Measurements from ENCODE around the gene CHST11.

Gene CHST11

DNA sequence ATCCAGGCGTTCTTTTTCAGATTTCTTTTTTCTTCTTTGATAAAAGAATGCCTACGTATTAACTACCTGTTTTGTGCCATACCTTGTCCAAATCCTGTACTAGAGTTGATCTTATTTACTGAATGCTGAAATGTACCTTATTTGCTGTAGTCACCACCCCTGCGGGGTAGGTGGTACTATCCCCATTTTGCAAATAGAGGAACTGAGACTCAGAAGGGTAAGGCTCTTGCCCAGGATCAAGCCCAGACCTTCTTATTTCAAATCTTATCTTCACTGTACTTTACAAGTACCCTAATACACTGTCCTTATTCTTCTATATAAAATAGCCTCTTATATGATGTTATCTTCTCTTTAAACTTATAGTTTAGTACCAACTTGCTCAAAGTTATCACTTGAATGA is 294.8 kb downstream of the CHST11 start:
- H3K4me3 ChIP-seq (ENCODE audit: low read depth, low read length): no peak overlapping the region
- TF ChIP-seq CTCF (IDR thresholded peaks at IDR 0.05; ENCODE audit: low read depth, low read length): no peak
- in situ Hi-C loops (cut with HindIII; ENCODE audit: low sequenced_read_pairs): no loop called here
- no peak for DNase-seq (ENCODE audit: low read depth, low spot score)

DNA sequence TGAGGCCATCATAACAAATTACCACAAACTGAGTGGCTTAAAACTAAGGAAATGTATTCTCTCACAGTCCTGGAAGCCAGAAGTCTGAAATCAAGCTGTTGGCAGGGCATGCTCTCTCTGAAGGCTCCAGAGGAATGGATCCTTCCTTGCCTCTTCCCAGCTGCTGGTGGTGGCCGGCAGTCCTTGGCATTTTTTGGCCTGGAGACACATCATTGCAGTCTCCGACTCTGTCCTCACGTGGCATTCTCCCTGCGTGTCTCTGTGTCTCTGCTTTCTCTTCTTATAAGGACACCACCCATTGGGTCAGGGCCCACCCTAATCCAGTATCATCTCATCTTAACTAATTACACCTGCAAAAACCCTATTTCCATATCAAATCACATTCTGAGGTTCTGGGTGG is 295.3 kb downstream of the CHST11 start:
- no peak overlapping the region for H3K4me3 ChIP-seq (ENCODE audit: low read depth, low read length)
- no peak for DNase-seq (ENCODE audit: low read depth, low spot score)
- TF ChIP-seq CTCF (IDR thresholded peaks at IDR 0.05; ENCODE audit: low read depth, low read length): no peak
- in situ Hi-C loops (cut with HindIII; ENCODE audit: low sequenced_read_pairs): no loop called here

- H3K4me3 ChIP-seq (ENCODE audit: low read depth, low read length): no peak overlapping the region
- TF ChIP-seq CTCF (IDR thresholded peaks at IDR 0.05; ENCODE audit: low read depth, low read length): no peak
- DNase-seq (ENCODE audit: low read depth, low spot score): no peak
- in situ Hi-C loops (cut with HindIII; ENCODE audit: low sequenced_read_pairs): no loop called here
Observed at GRCh38 chr12:104752881-104753280, 296.1 kb downstream of the CHST11 start.

DNA sequence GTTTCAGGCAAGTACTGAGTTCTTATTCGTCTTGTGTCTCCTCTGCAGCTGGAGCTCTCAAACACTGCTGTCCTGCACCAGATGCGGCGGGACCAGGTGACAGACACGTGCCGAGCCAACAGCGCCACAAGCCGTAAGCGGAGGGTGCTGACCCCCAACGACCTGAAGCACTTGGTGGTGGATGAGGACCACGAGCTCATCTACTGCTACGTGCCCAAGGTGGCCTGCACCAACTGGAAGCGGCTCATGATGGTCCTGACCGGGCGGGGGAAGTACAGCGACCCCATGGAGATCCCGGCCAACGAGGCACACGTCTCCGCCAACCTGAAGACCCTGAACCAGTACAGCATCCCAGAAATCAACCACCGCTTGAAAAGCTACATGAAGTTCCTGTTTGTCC is 300.2 kb downstream of the CHST11 start:
- no peak overlapping the region for H3K4me3 ChIP-seq (ENCODE audit: low read depth, low read length)
- TF ChIP-seq CTCF (IDR thresholded peaks at IDR 0.05; ENCODE audit: low read depth, low read length): no peak
- DNase-seq (ENCODE audit: low read depth, low spot score): no peak
- in situ Hi-C loops (cut with HindIII; ENCODE audit: low sequenced_read_pairs): no loop called here

GRCh38 chr12:104758771-104759170 is 302.0 kb downstream of the CHST11 start:
- H3K4me3 ChIP-seq (ENCODE audit: low read depth, low read length): no peak overlapping the region
- DNase-seq (ENCODE audit: low read depth, low spot score): no peak
- in situ Hi-C loops (cut with HindIII; ENCODE audit: low sequenced_read_pairs): no loop called here
- no peak for TF ChIP-seq CTCF (IDR thresholded peaks at IDR 0.05; ENCODE audit: low read depth, low read length)

DNA sequence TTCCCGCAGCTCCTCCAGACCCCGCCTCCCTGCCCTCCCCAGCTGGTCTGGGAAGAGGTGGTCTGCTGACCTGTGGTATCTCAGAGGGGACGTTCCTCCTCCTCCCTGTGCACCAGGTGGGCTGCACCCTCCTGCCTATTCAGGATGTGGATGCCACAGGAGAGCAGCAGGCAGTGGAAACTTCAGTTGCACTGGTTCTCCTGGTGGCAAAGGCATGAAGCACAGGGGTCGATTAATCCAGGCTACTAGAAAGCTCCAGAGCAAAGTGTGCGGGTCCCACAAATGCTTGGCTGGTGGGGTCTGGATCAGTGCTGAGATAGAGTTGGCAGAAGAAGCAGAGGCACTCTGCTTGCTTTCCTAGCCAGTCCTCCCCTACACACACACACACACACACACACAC is 304.3 kb downstream of the CHST11 start:
- DNase-seq (ENCODE audit: low read depth, low spot score): no peak
- no peak overlapping the region for H3K4me3 ChIP-seq (ENCODE audit: low read depth, low read length)
- peak; percentile 4 for TF ChIP-seq CTCF (IDR thresholded peaks at IDR 0.05; ENCODE audit: low read depth, low read length)
- in situ Hi-C loops (cut with HindIII; ENCODE audit: low sequenced_read_pairs): no loop called here

- in situ Hi-C loops (cut with HindIII; ENCODE audit: low sequenced_read_pairs): no loop called here
- no peak for TF ChIP-seq CTCF (IDR thresholded peaks at IDR 0.05; ENCODE audit: low read depth, low read length)
- DNase-seq (ENCODE audit: low read depth, low spot score): no peak
- no peak overlapping the region for H3K4me3 ChIP-seq (ENCODE audit: low read depth, low read length)
Observed at GRCh38 chr12:104761611-104762010, 304.9 kb downstream of the CHST11 start.

All from astrocyte of the spinal cord (primary cell).